Measurements from ENCODE around the gene SERPING1.

GRCh38 chr11:57597461-57597915 lies at the start of gene SERPING1:
- TF ChIP-seq CTCF (IDR thresholded peaks at IDR 0.05) = no peak
- no peak for TF ChIP-seq POLR2A (IDR thresholded peaks at IDR 0.05)

Data from uterus (tissue), 2 donors.